ENCODE results near the gene ADGRB2. TPM values are rescaled to one million over a fixed set of nuclear protein-coding genes. Genes with fewer than 3 reads are reported as not detected.

ADGRB2 gene
- total RNA-seq, 4 donors from 2014 or later = 0.82 to 5.1 (median 3.9) TPM

- TF ChIP-seq CTCF (IDR thresholded peaks at IDR 0.05; ENCODE audit: low read depth) = no peak
Observed at GRCh38 chr1:31701091-31701736, 62.9 kb downstream of the ADGRB2 start.

GRCh38 chr1:31700468-31701090, 63.6 kb downstream of the ADGRB2 start:
- no peak for TF ChIP-seq CTCF (IDR thresholded peaks at IDR 0.05; ENCODE audit: low read depth)

GRCh38 chr1:31699341-31699891, 64.7 kb downstream of the ADGRB2 start:
- TF ChIP-seq CTCF (IDR thresholded peaks at IDR 0.05; ENCODE audit: low read depth) = no peak

- TF ChIP-seq CTCF (IDR thresholded peaks at IDR 0.05; ENCODE audit: low read depth) = no peak
Observed at GRCh38 chr1:31697369-31697984, 66.7 kb downstream of the ADGRB2 start.

- no peak for TF ChIP-seq CTCF (IDR thresholded peaks at IDR 0.05; ENCODE audit: low read depth)
Observed at GRCh38 chr1:31696242-31696641, 67.9 kb downstream of the ADGRB2 start.

GRCh38 chr1:31695327-31695726, 68.8 kb downstream of the ADGRB2 start:
- no peak for TF ChIP-seq CTCF (IDR thresholded peaks at IDR 0.05; ENCODE audit: low read depth)

- TF ChIP-seq CTCF (IDR thresholded peaks at IDR 0.05; ENCODE audit: low read depth) = no peak
Observed at GRCh38 chr1:31694964-31695313, 69.2 kb downstream of the ADGRB2 start.
